ENCODE data around the gene POU6F2.

- no peak for TF ChIP-seq POLR2A (IDR thresholded peaks at IDR 0.05)
- TF ChIP-seq, protein P1, sequence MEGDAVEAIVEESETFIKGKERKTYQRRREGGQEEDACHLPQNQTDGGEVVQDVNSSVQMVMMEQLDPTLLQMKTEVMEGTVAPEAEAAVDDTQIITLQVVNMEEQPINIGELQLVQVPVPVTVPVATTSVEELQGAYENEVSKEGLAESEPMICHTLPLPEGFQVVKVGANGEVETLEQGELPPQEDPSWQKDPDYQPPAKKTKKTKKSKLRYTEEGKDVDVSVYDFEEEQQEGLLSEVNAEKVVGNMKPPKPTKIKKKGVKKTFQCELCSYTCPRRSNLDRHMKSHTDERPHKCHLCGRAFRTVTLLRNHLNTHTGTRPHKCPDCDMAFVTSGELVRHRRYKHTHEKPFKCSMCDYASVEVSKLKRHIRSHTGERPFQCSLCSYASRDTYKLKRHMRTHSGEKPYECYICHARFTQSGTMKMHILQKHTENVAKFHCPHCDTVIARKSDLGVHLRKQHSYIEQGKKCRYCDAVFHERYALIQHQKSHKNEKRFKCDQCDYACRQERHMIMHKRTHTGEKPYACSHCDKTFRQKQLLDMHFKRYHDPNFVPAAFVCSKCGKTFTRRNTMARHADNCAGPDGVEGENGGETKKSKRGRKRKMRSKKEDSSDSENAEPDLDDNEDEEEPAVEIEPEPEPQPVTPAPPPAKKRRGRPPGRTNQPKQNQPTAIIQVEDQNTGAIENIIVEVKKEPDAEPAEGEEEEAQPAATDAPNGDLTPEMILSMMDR (IDR thresholded peaks at IDR 0.05) = no peak
Measured at GRCh38 chr7:39212876-39213275, 235.2 kb downstream of the POU6F2 start.

All from right lobe of liver (tissue), 4 donors.